Measurements from ENCODE around the gene MOV10L1. TPM values are rescaled to one million over a fixed set of nuclear protein-coding genes. Genes with fewer than 3 reads are reported as not detected.

MOV10L1 gene
- total RNA-seq, 1 donor from 2014 or later, result 1.1 TPM

DNA sequence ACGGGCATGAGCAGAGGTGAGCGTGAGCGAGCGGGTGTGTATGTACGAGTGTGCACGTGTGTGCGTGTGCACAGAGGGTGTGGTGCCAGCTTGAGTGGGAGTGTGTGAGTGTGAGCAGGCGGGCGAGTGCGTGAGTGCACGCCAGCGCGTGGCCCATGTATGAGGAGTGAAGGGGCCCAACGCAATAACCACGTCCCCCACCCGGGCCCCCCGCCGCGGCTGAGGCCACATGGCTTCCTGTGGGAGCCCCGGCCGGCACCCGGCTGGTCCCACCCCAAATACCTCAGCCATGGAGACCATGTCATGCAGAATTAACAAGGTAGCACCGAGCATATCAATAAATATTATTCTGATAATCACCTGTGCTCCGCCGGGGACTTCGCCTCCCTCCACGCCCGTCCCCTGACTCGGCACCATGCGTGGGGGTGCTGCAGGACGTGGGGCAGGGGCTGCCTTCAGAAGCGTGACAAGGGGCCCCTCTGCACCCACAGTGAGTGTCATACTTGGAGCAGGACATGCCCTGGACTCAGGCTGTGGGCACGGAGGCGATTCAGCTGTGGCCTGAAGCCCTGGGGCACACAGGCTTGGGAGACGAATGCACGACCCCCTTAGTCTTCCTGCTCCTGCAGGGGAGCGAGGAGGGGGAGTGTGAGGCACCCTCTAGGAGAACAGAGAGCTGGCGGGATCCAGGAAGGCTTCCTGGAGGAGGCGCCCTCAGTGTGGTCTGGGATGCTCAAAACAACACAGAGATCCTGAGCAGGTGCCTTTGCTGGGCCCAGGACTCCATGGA, 90.3 kb downstream of the MOV10L1 start:
- no peaks in the 10 kb centered on the region for H3K9me3 Mint-ChIP-seq (ENCODE audit: low read depth)
- TF ChIP-seq, protein P1, sequence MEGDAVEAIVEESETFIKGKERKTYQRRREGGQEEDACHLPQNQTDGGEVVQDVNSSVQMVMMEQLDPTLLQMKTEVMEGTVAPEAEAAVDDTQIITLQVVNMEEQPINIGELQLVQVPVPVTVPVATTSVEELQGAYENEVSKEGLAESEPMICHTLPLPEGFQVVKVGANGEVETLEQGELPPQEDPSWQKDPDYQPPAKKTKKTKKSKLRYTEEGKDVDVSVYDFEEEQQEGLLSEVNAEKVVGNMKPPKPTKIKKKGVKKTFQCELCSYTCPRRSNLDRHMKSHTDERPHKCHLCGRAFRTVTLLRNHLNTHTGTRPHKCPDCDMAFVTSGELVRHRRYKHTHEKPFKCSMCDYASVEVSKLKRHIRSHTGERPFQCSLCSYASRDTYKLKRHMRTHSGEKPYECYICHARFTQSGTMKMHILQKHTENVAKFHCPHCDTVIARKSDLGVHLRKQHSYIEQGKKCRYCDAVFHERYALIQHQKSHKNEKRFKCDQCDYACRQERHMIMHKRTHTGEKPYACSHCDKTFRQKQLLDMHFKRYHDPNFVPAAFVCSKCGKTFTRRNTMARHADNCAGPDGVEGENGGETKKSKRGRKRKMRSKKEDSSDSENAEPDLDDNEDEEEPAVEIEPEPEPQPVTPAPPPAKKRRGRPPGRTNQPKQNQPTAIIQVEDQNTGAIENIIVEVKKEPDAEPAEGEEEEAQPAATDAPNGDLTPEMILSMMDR (IDR thresholded peaks at IDR 0.05), result no peak

DNA sequence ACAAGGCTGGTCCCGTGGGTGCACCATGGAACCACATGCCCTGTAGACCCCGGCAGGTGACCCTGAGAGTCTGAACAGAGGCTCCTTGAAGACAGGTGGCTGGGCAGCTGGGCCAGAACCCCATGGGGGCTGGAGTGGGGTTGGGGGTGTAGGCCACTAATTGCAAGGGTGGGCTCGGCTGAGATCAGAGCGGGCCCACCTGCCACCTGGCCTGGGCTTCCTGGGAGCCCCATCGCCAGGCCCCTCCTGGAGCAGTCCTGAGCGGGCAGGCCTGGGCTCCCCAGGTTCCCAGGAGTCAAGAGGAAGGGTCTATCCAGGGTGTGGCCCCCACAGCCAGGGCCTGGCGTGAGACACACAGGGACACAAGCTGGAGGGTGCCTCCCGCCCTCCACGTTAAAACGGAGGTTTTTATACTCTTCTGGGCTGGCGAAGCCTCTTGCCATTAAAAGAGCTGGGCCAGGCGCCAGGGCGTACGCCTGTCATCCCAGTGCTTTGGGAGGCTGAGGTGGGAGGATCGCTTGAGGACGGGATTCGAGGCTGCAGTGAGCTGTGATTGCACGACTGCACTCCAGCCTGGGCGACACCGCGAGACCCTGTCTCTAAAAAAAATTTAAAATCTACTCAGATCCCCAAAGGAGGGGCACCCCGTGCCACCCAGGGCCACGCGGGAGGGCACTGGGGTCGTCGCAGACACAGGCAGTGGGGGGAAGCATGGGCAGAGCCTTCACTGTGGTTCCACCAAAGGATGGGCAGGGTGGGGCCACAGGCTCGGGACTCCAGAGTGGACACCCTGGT, 91.1 kb downstream of the MOV10L1 start:
- DNase-seq (ENCODE audit: low spot score), result no peak
- Mint-ChIP-seq H3K27me3 (ENCODE audit: low read depth) (no peaks in the 10 kb centered on the region), H3K9me3 (ENCODE audit: low read depth) (no peaks in the 10 kb centered on the region), H3K4me3 (ENCODE audit: unreplicated experiment) (no peak overlapping the region), H3K36me3 (ENCODE audit: low read depth) (peaks cover 2% of the 10 kb centered on the region), H3K27ac (ENCODE audit: unreplicated experiment) (no peak overlapping the region), H3K4me1 (ENCODE audit: low read depth) (peaks cover 9% of the 10 kb centered on the region)
- TF ChIP-seq, protein P1 (IDR thresholded peaks at IDR 0.05), result no peak

More for the DNA sequence above, 90.3 kb downstream of the MOV10L1 start:
- Mint-ChIP-seq H3K4me1 (ENCODE audit: low read depth) (peaks cover 6% of the 10 kb centered on the region), H3K4me3 (ENCODE audit: unreplicated experiment) (no peak overlapping the region), H3K27ac (ENCODE audit: unreplicated experiment) (no peak overlapping the region), H3K36me3 (ENCODE audit: low read depth) (peaks cover 2% of the 10 kb centered on the region), H3K27me3 (ENCODE audit: low read depth) (no peaks in the 10 kb centered on the region)
- no peak for DNase-seq (ENCODE audit: low spot score)

DNA sequence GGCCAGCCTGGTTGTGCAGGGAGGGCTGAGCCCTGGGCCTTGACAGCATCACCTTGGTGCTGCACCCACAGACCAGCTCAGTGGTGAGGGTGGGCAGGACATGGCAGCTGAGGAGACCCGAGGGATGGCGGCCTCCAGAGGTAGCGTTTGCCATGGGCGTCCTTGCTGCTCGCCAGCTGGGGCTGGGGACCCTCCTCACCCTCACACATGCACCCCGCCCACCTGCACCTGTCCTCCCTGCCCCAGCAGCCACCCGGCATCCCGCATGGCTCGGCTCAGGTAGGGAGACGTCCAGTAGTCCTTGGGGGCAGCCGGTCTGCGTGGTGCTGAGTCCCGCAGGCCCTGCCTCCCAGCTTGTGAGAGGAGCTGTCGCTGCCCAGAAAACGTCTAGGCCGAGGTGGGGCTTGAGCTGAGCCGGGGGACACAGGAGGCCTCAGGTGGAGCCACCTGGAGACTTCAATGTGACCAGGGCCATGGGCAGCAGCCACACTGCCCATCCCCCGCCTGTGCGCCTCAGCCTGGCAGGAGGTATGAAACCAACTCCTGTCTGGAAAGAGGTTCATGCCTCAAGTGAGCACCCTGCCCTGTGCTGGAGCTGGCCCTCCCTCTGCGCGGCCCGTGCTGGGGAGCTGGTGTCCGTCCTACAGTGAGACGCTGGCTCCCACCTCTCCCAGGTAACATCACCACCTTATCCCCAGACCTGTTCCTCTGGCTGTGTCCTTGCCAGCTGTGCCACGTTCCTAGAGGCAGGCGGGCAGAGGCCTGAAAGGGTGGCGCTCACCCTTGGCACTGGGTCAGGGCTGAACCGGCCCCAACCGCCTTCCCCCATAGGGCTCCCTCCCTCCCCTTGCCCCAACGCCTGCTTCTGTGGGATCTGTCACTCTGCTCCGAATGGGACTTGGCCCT, 92.6 kb downstream of the MOV10L1 start:
- no peak for DNase-seq (ENCODE audit: low spot score)
- H3K4me1 Mint-ChIP-seq (ENCODE audit: low read depth), result peaks cover 13% of the 10 kb centered on the region
- H3K27me3 Mint-ChIP-seq (ENCODE audit: low read depth), result no peaks in the 10 kb centered on the region
- H3K36me3 Mint-ChIP-seq (ENCODE audit: low read depth), result peaks cover 2% of the 10 kb centered on the region
- TF ChIP-seq, protein P1 (IDR thresholded peaks at IDR 0.05), result no peak
- H3K4me3 Mint-ChIP-seq (ENCODE audit: unreplicated experiment), result no peak overlapping the region
- no peak overlapping the region for H3K27ac Mint-ChIP-seq (ENCODE audit: unreplicated experiment)
- no peaks in the 10 kb centered on the region for H3K9me3 Mint-ChIP-seq (ENCODE audit: low read depth)

DNA sequence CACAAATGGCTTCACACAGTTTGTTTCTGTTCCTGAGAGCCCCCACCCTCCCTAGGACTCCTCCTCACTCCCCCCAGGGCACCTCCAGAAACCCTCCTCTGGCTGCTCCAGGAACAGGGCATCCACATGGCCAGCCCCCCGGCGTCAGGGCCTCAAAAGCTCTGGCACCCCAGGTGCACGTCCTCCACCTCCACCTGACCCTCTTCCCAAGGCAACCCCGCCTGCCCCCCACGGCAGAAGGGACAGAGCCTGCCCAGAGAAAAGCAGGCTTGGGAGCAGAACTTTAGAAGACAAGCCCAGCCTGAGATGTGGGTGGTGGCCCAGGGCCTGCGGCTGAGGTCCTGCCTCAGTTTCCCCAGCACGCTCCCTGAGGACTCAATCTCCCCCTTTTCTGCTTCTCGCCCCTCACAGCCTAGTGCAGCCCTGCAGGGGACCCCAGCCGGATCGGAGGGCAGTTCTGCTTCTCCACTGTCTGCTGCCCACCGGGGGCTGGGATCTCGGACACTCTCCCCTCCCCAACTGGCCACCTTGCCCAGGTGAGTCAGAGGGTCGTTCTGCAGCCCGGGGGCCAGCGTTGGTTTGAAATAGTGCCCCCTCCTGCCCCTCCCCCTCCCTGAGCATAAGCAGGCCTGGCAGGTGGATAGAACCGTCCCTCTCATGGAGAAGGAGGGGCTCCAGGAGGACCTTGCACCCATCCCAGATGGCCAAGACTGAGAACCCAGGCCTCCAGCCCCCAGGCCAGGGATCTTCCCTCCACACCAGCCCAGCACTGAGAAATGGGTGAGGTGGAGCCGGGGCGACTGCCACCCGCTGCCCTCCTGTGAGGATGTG, 93.5 kb downstream of the MOV10L1 start:
- Mint-ChIP-seq H3K4me1 (ENCODE audit: low read depth) (peaks cover 13% of the 10 kb centered on the region), H3K27me3 (ENCODE audit: low read depth) (no peaks in the 10 kb centered on the region), H3K9me3 (ENCODE audit: low read depth) (no peaks in the 10 kb centered on the region), H3K4me3 (ENCODE audit: unreplicated experiment) (no peak overlapping the region), H3K27ac (ENCODE audit: unreplicated experiment) (no peak overlapping the region), H3K36me3 (ENCODE audit: low read depth) (no peaks in the 10 kb centered on the region)
- no peak for DNase-seq (ENCODE audit: low spot score)
- TF ChIP-seq, protein P1 (IDR thresholded peaks at IDR 0.05), result no peak
